Measurements from ENCODE around the gene NDST1. TPM values are rescaled to one million over a fixed set of nuclear protein-coding genes. Genes with fewer than 3 reads are reported as not detected.

Gene NDST1
- total RNA-seq, 2 donors from 2014 or later = 37.6 to 56.0 TPM

- intact Hi-C loops (cut with DNase I) = no loop called here
- no peaks in the 10 kb centered on the region for H3K36me3 ChIP-seq (replicated peaks in 1 of 2; ENCODE audit: insufficient read depth in 1 of 2, low read depth in 2 of 2)
- DNase-seq (peak in 3 of 4 donors; percentile 48 to 50 (median 48)), ATAC-seq (no peak)
- H3K9me3 ChIP-seq = no peaks in the 10 kb centered on the region
- TF ChIP-seq POLR2A (IDR thresholded peaks at IDR 0.05) (no peak), CTCF (IDR thresholded peaks at IDR 0.05) (peak; percentile 13 to 65 (median 61))
- WGBS, 2 donors = 55 to 56% methylated on average over 2 of the region's 2 CpGs
- H3K4me1 ChIP-seq = no peaks in the 10 kb centered on the region
- H3K27me3 ChIP-seq = no peaks in the 10 kb centered on the region
- H3K27ac ChIP-seq = no peak overlapping the region
- no peak overlapping the region for H3K4me3 ChIP-seq
These were observed 54.9 kb downstream of the NDST1 start for GRCh38 chr5:150562832-150563231.

GRCh38 chr5:150565868-150566267 is 57.9 kb downstream of the NDST1 start:
- WGBS, 2 donors = 100% methylated on average over 1 of the region's 1 CpG
- Histone ChIP-seq H3K4me1 (no peaks in the 10 kb centered on the region), H3K9me3 (no peaks in the 10 kb centered on the region), H3K4me3 (no peak overlapping the region), H3K27ac (no peak overlapping the region), H3K36me3 (replicated peaks in 1 of 2; ENCODE audit: insufficient read depth in 1 of 2, low read depth in 2 of 2) (no peaks in the 10 kb centered on the region), H3K27me3 (no peaks in the 10 kb centered on the region)
- intact Hi-C loops (cut with DNase I) = no loop called here
- no peak for DNase-seq
- ATAC-seq = no peak
- TF ChIP-seq POLR2A (IDR thresholded peaks at IDR 0.05) = no peak
- TF ChIP-seq CTCF (IDR thresholded peaks at IDR 0.05) = no peak

GRCh38 chr5:150567031-150567717 is 59.2 kb downstream of the NDST1 start:
- WGBS, 2 donors = 52 to 67% methylated on average over 3 of the region's 3 CpGs
- Histone ChIP-seq H3K27me3 (no peaks in the 10 kb centered on the region), H3K36me3 (replicated peaks in 1 of 2; ENCODE audit: insufficient read depth in 1 of 2, low read depth in 2 of 2) (no peaks in the 10 kb centered on the region), H3K4me1 (no peaks in the 10 kb centered on the region), H3K4me3 (no peak overlapping the region), H3K27ac (no peak overlapping the region), H3K9me3 (no peaks in the 10 kb centered on the region)
- DNase-seq (peak in 1 of 4 donors; percentile 5), ATAC-seq (no peak)
- TF ChIP-seq CTCF (IDR thresholded peaks at IDR 0.05) (no peak), POLR2A (IDR thresholded peaks at IDR 0.05) (no peak)
- intact Hi-C loops (cut with DNase I) = no loop called here

DNA sequence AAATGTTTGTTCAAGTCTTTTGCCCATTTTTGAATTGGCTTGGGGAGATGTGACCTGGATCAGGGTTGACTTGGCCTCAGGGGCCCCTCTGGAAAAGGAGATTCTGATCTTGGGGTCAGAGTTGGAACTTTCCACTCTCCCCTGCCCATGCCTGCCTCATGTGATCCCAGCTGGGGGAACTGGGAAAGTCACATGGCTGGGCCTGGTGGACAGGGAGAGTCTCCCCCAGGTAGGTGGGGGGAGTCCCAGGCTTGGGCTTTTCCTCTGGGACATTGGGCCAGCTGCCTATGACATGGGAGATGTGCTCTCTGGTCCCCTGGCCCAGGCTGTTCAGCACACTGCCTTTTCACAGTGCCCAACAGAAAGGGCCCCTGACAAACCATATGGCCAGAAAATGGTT is 60.7 kb downstream of the NDST1 start:
- TF ChIP-seq POLR2A (IDR thresholded peaks at IDR 0.05) (no peak), CTCF (IDR thresholded peaks at IDR 0.05) (no peak)
- DNase-seq = no peak
- intact Hi-C loops (cut with DNase I) = no loop called here

GRCh38 chr5:150570333-150570732 is 62.4 kb downstream of the NDST1 start:
- intact Hi-C loops (cut with DNase I) = no loop called here
- H3K4me3 ChIP-seq = no peak overlapping the region
- ATAC-seq = no peak
- no peaks in the 10 kb centered on the region for H3K9me3 ChIP-seq
- no peak overlapping the region for H3K27ac ChIP-seq
- DNase-seq = no peak
- H3K36me3 ChIP-seq (replicated peaks in 1 of 2; ENCODE audit: insufficient read depth in 1 of 2, low read depth in 2 of 2) = no peaks in the 10 kb centered on the region
- H3K4me1 ChIP-seq = no peaks in the 10 kb centered on the region
- WGBS, 2 donors = 81 to 86% methylated on average over 7 of the region's 7 CpGs
- TF ChIP-seq POLR2A (IDR thresholded peaks at IDR 0.05) (no peak), CTCF (IDR thresholded peaks at IDR 0.05) (no peak)
- no peaks in the 10 kb centered on the region for H3K27me3 ChIP-seq

More for the DNA sequence above, 60.7 kb downstream of the NDST1 start:
- H3K27me3 ChIP-seq = no peaks in the 10 kb centered on the region
- no peak for ATAC-seq
- H3K36me3 ChIP-seq (replicated peaks in 1 of 2; ENCODE audit: insufficient read depth in 1 of 2, low read depth in 2 of 2) = no peaks in the 10 kb centered on the region
- H3K4me3 ChIP-seq = no peak overlapping the region
- no peak overlapping the region for H3K27ac ChIP-seq
- no peaks in the 10 kb centered on the region for H3K9me3 ChIP-seq
- no peaks in the 10 kb centered on the region for H3K4me1 ChIP-seq
